WERI-Rb-1 (cell line): ENCODE measurements around the gene DHRS4.

Experiments used
- DNase-seq: peaks from one replicate; pipeline ENCODE4 v3.0.0-alpha.2; 2020
- H3K27ac ChIP-seq: fragments of 250-450 bp; sonication (Bioruptor Pico); 2 replicates; pipeline ENCODE4 v1.5.1; 2020; ENCODE audit warnings: mild to moderate bottlenecking, moderate library complexity
- H3K27me3 ChIP-seq: fragments of 250-450 bp; sonication (Bioruptor Pico); 2 replicates; pipeline ENCODE4 v1.5.1; 2021; ENCODE audit warnings: mild to moderate bottlenecking, low read depth, moderate library complexity; ENCODE audit not compliant: insufficient read depth, severe bottlenecking
- H3K36me3 ChIP-seq: fragments of 250-450 bp; sonication (Bioruptor Pico); 2 replicates; pipeline ENCODE4 v1.5.1; 2020; ENCODE audit warnings: mild to moderate bottlenecking, moderate library complexity
- H3K4me3 ChIP-seq: 2 replicates; pipeline ENCODE4 v1.5.1; 2011; ENCODE audit warnings: low read depth, mild to moderate bottlenecking, control low read depth, low read length
- H3K9me3 ChIP-seq: fragments of 250-450 bp; sonication (Bioruptor Pico); 2 replicates; pipeline ENCODE4 v1.5.1; 2021; ENCODE audit warnings: mild to moderate bottlenecking, moderate library complexity; ENCODE audit not compliant: severe bottlenecking
- CTCF ChIP-seq: IDR thresholded peaks from 2 replicates; pipeline ENCODE4 v1.5.1; 2011; ENCODE audit warnings: low read depth, mild to moderate bottlenecking, control low read depth, inconsistent platforms, low read length

The DHRS4 gene

GRCh38 chr14:23935158-23935557 lies 18.4 kb upstream of the DHRS4 start:
- no peaks in the 10 kb centered on the region for H3K27me3 ChIP-seq
- no peaks in the 10 kb centered on the region for H3K36me3 ChIP-seq
- no peak overlapping the region for H3K4me3 ChIP-seq
- H3K9me3 ChIP-seq = no peaks in the 10 kb centered on the region
- no peak overlapping the region for H3K27ac ChIP-seq
- TF ChIP-seq CTCF = no peak
- DNase-seq = no peak

DNA sequence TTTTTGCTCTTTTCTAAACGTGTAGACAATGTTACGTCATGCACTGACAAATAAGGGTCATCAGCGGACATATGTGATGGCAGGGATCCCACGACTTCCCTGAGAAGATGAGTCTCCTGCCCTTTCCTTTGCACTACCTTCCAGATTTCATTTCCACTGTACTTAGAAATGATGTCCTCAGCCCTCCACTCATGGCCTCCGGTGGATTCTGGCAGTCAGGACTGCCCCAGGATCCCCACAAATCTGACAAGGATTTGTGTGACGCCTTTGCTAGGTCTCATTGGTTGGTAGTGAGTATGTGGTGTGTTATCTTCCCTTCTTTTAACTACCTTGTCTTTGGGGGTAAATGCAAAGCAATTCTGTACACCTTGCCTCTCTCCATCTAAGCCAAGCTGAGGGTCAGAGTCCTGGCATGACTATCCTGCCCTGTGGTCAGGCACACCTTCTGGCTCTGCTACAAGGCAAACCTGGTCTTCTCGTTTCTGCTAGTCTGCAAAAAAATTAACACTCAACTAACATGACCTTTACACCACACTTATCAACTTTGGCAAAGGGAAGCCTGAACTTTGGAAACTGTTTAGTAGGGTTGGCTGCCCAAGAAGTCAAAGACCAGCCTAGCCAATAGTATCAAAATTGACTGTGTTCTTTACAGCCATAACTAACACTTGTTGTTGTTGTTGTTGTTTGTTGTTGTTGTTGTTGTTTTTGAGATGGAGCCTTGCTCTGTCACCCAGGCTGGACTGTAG lies 17.3 kb upstream of the DHRS4 start:
- Histone ChIP-seq H3K9me3 (no peaks in the 10 kb centered on the region), H3K36me3 (no peaks in the 10 kb centered on the region), H3K27ac (no peak overlapping the region), H3K4me3 (no peak overlapping the region), H3K27me3 (no peaks in the 10 kb centered on the region)
- no peak for DNase-seq
- TF ChIP-seq CTCF = no peak

DNA sequence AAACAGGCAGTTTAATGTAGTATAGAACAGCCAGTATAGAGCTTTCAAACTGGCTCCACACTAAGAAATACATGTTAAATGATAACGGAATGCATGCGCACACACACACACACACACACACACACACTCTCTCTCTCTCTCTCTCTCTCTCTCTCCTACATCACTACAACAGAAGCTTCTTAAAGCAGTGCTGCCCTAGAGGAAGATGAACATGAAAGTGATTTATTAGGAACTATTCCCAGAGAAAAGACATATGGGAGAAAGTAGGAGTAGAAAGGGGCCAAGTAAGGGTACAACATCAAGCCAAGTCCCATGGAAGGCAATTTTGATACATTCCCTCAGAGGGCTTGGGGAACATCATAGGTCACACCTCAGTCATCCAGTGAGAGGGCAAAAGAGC lies 16.4 kb upstream of the DHRS4 start:
- Histone ChIP-seq H3K27ac (no peak overlapping the region), H3K27me3 (no peaks in the 10 kb centered on the region), H3K9me3 (no peaks in the 10 kb centered on the region), H3K36me3 (no peaks in the 10 kb centered on the region), H3K4me3 (no peak overlapping the region)
- no peak for DNase-seq
- no peak for TF ChIP-seq CTCF

DNA sequence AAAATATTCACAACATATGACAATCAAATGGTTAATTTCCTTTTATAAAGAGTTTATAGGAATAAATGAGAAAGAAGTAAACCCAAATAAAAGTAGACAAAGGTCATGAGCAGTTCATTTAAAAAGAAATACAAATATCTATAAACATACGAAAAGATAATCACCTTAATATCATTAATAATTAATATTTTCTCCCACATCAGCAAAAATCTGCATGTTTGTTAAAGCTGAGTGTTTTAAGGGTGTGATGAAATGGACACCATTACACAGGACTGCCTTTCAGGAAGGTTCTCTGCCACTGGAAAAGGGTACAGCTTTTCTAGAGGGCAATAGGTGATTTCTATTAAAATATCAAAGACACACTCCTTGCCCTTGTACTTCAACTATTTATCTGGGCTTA lies 14.7 kb upstream of the DHRS4 start:
- no peaks in the 10 kb centered on the region for H3K36me3 ChIP-seq
- H3K27me3 ChIP-seq = no peaks in the 10 kb centered on the region
- DNase-seq = no peak
- no peaks in the 10 kb centered on the region for H3K9me3 ChIP-seq
- no peak for TF ChIP-seq CTCF
- H3K27ac ChIP-seq = no peak overlapping the region
- no peak overlapping the region for H3K4me3 ChIP-seq

- Histone ChIP-seq H3K27ac (no peak overlapping the region), H3K9me3 (no peaks in the 10 kb centered on the region), H3K36me3 (no peaks in the 10 kb centered on the region), H3K27me3 (no peaks in the 10 kb centered on the region), H3K4me3 (no peak overlapping the region)
- no peak for TF ChIP-seq CTCF
- no peak for DNase-seq
Measured at GRCh38 chr14:23939607-23940326, 13.8 kb upstream of the DHRS4 start.
